Renal cortical epithelial cell (primary cell): ENCODE results near the gene GTF3C5. TPM values are rescaled to one million over a fixed set of nuclear protein-coding genes. Genes with fewer than 3 reads are reported as not detected.
"Not testable (repeated sequence)": the region's sequence is repeated elsewhere in the genome, so short reads cannot be mapped to it uniquely, and the experiment has no call there.

Source experiments
- DNase-seq: peaks from one replicate; pipeline ENCODE4 v3.0.0-alpha.2; 2011; ENCODE audit warnings: low read depth
- total RNA-seq: library from RNA; depleted of rRNA; stranded (reverse); fragments of >200 nt; gene quantifications from 2 replicates; pipeline ENCODE4 v1.2.3, GENCODE V29; 2014

The GTF3C5 gene
- total RNA-seq, 1 donor from 2014 or later: 28.5 TPM

GRCh38 chr9:133054194-133054890, 23.5 kb downstream of the GTF3C5 start:
- DNase-seq: no peak

DNA sequence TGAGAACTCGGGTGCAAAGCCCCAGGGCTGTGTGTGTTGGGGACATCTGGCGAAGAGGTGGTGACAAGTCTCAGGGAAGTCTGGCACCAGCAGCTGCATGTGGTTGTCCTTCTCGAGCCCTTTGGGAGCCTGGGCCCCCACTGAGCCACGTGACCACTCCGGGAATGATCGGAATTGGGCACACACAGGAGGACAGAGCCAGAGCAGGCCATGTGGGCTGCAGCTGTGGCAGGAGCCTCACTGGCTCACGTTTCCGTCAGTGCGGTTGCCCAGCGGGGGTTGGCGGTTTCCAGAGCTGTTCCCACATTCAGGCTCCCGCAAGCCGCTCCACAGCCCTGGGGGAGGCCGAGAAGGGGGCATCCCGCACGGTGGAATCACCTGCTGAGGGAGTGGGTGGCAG, 24.2 kb downstream of the GTF3C5 start:
- no peak for DNase-seq

- DNase-seq: no peak
Observed at GRCh38 chr9:133055788-133056420, 25.1 kb downstream of the GTF3C5 start.

DNA sequence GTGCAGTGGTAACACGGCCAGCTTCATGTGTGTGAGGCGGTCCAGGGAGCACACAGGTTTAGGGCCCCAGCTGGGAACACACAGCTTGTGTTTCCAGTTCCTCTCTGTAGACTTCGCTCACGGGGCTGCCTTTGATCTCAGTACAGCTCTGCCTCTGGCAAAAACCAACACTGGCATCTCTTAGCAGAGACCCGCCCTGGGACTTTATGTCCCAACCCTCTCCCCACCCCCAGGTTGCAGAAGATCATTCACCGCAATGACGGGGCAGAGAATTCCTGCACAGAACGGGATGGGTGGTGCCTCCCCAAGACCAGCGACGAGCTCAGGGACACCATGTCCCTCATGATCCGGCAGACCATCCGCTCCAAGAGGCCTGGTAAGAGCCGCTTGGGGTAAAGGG, 25.7 kb downstream of the GTF3C5 start:
- no peak for DNase-seq

DNA sequence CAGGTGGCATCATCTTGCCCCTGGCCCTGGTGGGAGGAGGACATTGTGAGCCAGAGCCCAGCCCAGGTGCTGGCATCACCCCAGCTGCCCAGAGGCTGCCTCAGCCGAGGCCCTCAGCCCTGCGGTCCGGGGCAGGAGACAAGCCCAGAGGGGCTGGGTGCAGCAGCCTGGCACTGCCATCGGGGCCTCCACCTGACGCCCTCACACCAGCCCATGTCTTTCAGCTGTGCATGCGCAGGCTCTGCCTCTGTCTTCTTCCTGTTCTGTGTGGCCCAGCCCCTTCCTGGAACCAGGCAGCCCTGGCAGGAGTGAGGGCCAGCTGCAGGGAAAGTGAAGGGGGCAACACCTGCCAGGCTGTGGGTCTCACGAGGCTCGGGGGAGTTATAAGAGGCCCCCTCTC, 26.2 kb downstream of the GTF3C5 start:
- DNase-seq: no peak

DNA sequence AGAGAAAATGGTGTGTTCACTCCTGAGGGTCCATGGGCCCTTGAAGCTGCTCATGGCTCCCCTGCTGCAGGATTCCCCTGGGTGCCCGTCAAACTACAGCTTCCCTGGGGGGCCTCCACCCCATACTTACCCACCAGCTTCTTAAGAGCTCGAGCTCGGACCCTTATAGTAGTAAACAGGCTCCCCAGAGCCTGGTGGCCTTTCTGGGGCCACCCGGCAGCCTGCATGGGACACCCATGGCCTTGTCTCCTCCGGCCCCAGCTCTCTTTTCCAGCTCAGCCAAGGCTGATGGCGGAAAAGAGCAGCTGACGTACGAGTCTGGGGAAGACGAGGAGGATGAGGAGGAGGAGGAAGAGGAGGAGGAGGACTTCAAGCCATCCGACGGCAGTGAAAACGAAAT, 26.8 kb downstream of the GTF3C5 start:
- no peak for DNase-seq

DNA sequence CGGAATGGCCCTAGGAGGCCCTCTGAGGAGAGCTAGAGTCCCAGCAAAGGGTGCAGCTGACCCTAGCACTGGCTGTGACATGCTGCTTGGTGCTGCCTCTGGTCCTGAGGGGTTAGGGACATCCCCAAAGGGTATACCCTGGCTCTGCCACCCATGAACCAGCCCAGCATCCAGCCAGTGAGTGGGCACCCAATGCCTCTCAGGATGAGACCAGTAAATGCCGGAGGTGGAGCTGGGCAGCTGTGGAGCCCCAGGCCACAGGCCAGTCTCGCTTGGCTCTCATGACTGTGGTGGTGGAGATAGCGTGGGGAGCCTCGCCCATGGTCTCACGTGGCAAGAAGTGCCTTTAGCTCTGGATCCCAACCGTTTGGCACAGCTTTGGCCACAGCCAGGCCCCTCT, 27.3 kb downstream of the GTF3C5 start:
- DNase-seq: no peak

- no peak for DNase-seq
Observed at GRCh38 chr9:133058550-133059320, 27.9 kb downstream of the GTF3C5 start.

GRCh38 chr9:133059623-133060022, 28.8 kb downstream of the GTF3C5 start:
- DNase-seq: no peak

DNA sequence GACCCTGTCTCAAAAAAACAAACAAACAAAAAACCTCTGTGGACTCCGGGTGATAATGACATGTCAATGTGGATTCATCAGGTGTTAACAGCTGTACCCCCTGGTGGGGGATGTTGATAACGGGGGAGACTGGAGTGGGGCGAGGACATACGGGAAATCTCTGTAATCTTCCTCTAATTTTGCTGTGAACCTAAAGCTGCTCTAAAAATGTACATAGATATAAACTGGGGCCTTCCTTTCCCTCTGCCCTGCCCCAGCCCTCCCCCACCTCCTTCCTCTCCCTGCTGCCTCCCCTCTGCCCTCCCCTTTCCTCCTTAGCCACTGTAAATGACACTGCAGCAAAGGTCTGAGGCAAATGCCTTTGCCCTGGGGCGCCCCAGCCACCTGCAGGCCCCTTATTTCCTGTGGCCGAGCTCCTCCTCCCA, 29.6 kb downstream of the GTF3C5 start:
- no peak for DNase-seq

DNA sequence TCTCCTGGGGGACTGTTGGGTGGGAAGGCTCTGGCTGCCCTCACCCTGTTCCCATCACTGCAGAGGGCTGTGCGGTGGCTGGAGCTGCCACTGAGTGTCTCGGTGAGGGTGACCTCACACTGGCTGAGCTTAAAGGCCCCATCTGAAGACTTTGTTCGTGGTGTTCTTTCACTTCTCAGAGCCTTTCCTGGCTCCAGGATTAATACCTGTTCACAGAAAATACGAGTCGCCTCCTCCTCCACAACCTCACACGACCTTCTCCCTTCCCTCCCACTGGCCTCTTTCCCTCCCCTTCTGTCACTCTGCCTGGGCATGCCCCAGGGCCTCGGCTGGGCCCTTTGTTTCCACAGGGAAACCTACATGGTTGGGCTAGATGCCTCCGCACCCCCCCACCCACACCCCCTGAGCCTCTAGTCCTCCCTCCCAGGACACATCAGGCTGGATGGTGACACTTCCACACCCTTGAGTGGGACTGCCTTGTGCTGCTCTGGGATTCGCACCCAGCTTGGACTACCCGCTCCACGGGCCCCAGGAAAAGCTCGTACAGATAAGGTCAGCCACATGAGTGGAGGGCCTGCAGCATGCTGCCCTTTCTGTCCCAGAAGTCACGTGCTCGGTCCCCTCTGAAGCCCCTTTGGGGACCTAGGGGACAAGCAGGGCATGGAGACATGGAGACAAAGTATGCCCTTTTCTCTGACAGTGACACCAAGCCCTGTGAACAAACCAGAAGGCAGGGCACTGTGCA, 30.4 kb downstream of the GTF3C5 start:
- DNase-seq: not testable (repeated sequence)

- not testable (repeated sequence) for DNase-seq
Observed at GRCh38 chr9:133061764-133062145, 31.0 kb downstream of the GTF3C5 start, which contains the start of gene CEL. CEL (plus strand) TSS chr9:133061981; CDS start chr9:133062003, 22 bp downstream.

DNA sequence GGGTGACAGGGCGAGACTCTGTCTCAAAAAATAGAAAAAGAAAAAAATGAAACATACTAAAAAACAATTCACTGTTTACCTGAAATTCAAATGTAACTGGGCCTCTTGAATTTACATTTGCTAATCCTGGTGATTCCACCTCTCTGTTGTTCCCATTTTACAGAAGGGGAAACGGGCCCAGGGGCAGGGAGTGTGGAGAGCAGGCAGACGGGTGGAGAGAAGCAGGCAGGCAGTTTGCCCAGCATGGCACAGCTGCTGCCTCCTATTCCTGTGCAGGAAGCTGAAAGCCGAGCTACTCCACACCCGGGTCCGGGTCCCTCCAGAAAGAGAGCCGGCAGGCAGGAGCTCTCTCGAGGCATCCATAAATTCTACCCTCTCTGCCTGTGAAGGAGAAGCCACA, 31.8 kb downstream of the GTF3C5 start:
- not testable (repeated sequence) for DNase-seq

DNA sequence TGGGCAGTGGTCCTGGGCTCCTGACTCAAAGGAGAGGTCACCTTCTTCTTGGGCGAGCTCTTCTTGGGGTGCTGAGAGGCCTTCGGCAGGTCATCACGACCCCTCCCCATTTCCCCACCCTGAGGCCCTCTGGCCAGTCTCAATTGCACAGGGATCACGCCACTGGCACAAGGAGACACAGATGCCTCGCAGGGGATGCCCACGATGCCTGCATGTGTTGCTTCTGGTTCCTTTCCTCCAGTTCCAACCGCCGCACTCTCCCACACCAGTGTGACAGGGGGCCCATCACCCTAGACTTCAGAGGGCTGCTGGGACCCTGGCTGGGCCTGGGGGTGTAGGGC, 32.3 kb downstream of the GTF3C5 start:
- no peak for DNase-seq

DNA sequence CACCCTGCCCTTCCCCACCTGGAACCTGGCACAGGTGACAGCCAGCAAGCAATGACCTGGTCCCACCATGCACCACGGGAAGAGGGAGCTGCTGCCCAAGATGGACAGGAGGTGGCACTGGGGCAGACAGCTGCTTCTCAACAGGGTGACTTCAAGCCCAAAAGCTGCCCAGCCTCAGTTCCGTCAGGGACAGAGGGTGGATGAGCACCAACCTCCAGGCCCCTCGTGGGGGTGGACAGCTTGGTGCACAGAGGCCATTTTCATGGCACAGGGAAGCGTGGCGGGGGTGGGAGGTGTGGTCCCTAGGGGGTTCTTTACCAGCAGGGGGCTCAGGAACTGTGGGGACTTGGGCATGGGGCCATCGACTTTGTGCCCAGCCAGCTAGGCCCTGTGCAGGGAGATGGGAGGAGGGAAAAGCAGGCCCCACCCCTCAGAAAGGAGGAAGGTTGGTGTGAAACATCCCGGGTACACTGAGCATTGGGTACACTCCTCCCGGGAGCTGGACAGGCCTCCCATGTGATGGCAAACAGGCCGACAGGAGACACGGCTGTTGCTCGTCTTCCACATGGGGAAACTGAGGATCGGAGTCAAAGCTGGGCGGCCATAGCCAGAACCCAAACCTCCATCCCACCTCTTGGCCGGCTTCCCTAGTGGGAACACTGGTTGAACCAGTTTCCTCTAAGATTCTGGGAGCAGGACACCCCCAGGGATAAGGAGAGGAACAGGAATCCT, 32.9 kb downstream of the GTF3C5 start:
- no peak for DNase-seq

GRCh38 chr9:133064241-133065069, 33.7 kb downstream of the GTF3C5 start:
- DNase-seq: no peak

GRCh38 chr9:133065070-133065388, 34.2 kb downstream of the GTF3C5 start:
- DNase-seq: no peak

DNA sequence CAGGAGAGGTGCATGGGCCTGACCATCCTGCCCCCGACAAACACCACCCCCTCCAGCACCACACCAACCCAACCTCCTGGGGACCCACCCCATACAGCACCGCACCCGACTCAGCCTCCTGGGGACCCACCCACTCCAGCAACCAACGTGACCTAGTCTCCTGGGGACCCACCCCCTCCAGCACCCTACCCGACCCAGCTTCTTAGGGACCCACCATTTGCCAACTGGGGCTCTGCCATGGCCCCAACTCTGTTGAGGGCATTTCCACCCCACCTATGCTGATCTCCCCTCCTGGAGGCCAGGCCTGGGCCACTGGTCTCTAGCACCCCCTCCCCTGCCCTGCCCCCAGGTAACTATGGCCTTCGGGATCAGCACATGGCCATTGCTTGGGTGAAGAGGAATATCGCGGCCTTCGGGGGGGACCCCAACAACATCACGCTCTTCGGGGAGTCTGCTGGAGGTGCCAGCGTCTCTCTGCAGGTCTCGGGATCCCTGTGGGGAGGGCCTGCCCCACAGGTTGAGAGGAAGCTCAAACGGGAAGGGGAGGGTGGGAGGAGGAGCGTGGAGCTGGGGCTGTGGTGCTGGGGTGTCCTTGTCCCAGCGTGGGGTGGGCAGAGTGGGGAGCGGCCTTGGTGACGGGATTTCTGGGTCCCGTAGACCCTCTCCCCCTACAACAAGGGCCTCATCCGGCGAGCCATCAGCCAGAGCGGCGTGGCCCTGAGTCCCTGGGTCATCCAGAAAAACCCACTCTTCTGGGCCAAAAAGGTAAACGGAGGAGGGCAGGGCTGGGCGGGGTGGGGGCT, 35.6 kb downstream of the GTF3C5 start:
- DNase-seq: no peak

GRCh38 chr9:133067006-133067405, 36.2 kb downstream of the GTF3C5 start:
- no peak for DNase-seq

DNA sequence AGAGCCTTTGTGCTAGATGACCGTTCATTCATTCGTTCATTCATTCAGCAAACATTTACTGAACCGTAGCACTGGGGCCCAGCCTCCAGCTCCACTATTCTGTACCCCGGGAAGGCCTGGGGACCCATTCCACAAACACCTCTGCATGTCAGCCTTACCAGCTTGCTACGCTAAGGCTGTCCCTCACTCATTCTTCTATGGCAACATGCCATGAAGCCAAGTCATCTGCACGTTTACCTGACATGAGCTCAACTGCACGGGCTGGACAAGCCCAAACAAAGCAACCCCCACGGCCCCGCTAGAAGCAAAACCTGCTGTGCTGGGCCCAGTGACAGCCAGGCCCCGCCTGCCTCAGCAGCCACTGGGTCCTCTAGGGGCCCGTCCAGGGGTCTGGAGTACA, 37.0 kb downstream of the GTF3C5 start:
- no peak for DNase-seq
